ENCODE measurements around the gene TEX9.
"Not testable (repeated sequence)": the region's sequence is repeated elsewhere in the genome, so short reads cannot be mapped to it uniquely, and the experiment has no call there.

DNA sequence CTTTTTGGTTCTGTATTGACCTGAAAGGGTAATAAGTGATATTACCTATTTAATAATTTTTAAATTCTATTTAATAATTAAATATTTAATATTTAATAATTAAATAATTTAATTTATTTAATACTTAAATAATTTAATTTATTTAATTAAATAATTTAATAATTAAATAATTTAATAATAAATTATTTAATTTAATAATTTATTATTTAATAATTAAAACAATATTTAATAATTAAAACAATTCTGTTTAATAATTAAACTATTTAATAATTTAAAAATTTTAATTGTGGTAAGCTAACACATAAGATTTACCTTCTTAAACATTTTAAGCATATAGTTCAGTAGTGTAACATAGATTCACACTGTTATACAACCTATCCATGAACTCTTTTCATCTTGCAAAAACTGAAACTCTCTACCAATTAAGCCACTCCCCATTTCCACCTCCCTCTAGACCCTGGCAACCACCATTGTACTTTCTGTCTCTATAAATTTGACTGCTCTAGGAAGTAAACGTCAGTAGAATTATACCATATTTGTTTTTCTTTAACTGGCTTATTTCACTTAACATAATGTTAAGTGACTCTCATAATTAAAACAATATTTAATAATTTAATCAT, 48.0 kb downstream of the TEX9 start:
- TF ChIP-seq, protein P1, sequence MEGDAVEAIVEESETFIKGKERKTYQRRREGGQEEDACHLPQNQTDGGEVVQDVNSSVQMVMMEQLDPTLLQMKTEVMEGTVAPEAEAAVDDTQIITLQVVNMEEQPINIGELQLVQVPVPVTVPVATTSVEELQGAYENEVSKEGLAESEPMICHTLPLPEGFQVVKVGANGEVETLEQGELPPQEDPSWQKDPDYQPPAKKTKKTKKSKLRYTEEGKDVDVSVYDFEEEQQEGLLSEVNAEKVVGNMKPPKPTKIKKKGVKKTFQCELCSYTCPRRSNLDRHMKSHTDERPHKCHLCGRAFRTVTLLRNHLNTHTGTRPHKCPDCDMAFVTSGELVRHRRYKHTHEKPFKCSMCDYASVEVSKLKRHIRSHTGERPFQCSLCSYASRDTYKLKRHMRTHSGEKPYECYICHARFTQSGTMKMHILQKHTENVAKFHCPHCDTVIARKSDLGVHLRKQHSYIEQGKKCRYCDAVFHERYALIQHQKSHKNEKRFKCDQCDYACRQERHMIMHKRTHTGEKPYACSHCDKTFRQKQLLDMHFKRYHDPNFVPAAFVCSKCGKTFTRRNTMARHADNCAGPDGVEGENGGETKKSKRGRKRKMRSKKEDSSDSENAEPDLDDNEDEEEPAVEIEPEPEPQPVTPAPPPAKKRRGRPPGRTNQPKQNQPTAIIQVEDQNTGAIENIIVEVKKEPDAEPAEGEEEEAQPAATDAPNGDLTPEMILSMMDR (IDR thresholded peaks at IDR 0.05), result not testable (repeated sequence)
- TF ChIP-seq POLR2A (IDR thresholded peaks at IDR 0.05), result not testable (repeated sequence)

Measured in Peyer's patch (tissue), 4 donors.